Osteoblast (primary cell): ENCODE results near the gene SDR9C7. TPM values are rescaled to one million over a fixed set of nuclear protein-coding genes. Genes with fewer than 3 reads are reported as not detected.
"Not testable (repeated sequence)": the region's sequence is repeated elsewhere in the genome, so short reads cannot be mapped to it uniquely, and the experiment has no call there.

ENCODE experiments used
- DNase-seq: peaks from one replicate; pipeline ENCODE4 v3.0.0; 2011; ENCODE audit warnings: low spot score, mixed read lengths; ENCODE audit not compliant: insufficient read length; ENCODE audit errors: missing footprints
- H2AFZ ChIP-seq: 2 replicates; pipeline ENCODE4 v1.6.0; 2011; ENCODE audit warnings: mild to moderate bottlenecking, low read length
- H3K27ac ChIP-seq: 2 replicates; pipeline ENCODE4 v1.5.1; 2011; ENCODE audit warnings: mild to moderate bottlenecking, low read depth, low read length, moderate library complexity
- H3K27me3 ChIP-seq: 2 replicates; pipeline ENCODE4 v1.6.0; 2012; ENCODE audit warnings: mild to moderate bottlenecking, control low read depth, inconsistent platforms, low read length, moderate library complexity; ENCODE audit not compliant: insufficient read depth
- H3K36me3 ChIP-seq: 2 replicates; pipeline ENCODE4 v1.5.1; 2011; ENCODE audit warnings: mild to moderate bottlenecking, low read length, control low read depth, moderate library complexity; ENCODE audit not compliant: insufficient read depth
- H3K4me1 ChIP-seq: 2 replicates; pipeline ENCODE4 v1.5.1; 2011; ENCODE audit warnings: mild to moderate bottlenecking, low read length, control low read depth, moderate library complexity; ENCODE audit not compliant: insufficient read depth
- H3K4me2 ChIP-seq: 2 replicates; pipeline ENCODE4 v1.6.0; 2011; ENCODE audit warnings: mild to moderate bottlenecking, low read length; ENCODE audit not compliant: insufficient read depth
- H3K4me3 ChIP-seq: fragments of 200-600 bp; sonication (generic); 3 replicates; pipeline ENCODE4 v1.5.1; 2012; ENCODE audit warnings: mild to moderate bottlenecking, low read length, inconsistent platforms; ENCODE audit not compliant: insufficient read depth
- H3K79me2 ChIP-seq: 2 replicates; pipeline ENCODE4 v1.6.0; 2012; ENCODE audit warnings: mild to moderate bottlenecking, low read length, control low read depth, inconsistent platforms; ENCODE audit not compliant: insufficient read depth
- H3K9me3 ChIP-seq: 2 replicates; pipeline ENCODE4 v1.5.1; 2011; ENCODE audit warnings: low read depth, low read length, control low read depth
- H4K20me1 ChIP-seq: 2 replicates; pipeline ENCODE4 v1.6.0; 2012; ENCODE audit warnings: mild to moderate bottlenecking, low read length, control low read depth; ENCODE audit not compliant: insufficient read depth
- total RNA-seq: library from RNA; depleted of rRNA; stranded (reverse); fragments of >200 nt; gene quantifications from 2 replicates; pipeline ENCODE4 v1.2.3, GENCODE V29; 2012
- TF ChIP-seq, protein P1 (sequence below): IDR thresholded peaks from 2 replicates; pipeline ENCODE4 v1.5.1; 2011; ENCODE audit warnings: mild to moderate bottlenecking, low read depth, low read length, moderate library complexity; ENCODE audit errors: extremely low read depth

SDR9C7 gene
- total RNA-seq, 1 donor = not detected

DNA sequence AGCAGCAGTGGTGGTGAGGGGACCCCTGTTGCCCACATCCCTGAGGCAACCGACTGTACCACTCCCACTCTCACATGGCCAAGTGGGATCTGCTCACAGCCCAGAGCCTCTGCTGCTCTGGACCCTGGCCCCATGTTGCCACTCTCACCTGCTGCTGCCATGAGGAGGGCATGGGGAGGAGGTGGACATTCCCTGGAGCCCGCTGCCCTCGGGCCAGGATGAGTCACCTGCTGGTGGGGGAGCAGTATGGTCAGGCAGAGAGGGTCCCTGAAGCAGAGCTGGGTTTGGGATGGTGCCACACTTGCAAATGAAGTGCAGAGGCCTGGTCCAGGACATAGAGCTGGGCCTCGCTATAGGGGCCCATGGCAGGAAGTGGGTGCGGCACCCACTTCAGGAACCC lies 26.1 kb downstream of the SDR9C7 start:
- Histone ChIP-seq H3K4me1 (no peaks in the 10 kb centered on the region), H3K27ac (no peak overlapping the region), H2AFZ (no peak overlapping the region), H3K4me3 (no peak overlapping the region), H3K79me2 (no peaks in the 10 kb centered on the region), H3K27me3 (peaks cover 6% of the 10 kb centered on the region), H3K9me3 (peaks cover 2% of the 10 kb centered on the region), H3K4me2 (no peak overlapping the region), H3K36me3 (no peaks in the 10 kb centered on the region), H4K20me1 (no peaks in the 10 kb centered on the region)
- no peak for DNase-seq
- TF ChIP-seq, protein P1, sequence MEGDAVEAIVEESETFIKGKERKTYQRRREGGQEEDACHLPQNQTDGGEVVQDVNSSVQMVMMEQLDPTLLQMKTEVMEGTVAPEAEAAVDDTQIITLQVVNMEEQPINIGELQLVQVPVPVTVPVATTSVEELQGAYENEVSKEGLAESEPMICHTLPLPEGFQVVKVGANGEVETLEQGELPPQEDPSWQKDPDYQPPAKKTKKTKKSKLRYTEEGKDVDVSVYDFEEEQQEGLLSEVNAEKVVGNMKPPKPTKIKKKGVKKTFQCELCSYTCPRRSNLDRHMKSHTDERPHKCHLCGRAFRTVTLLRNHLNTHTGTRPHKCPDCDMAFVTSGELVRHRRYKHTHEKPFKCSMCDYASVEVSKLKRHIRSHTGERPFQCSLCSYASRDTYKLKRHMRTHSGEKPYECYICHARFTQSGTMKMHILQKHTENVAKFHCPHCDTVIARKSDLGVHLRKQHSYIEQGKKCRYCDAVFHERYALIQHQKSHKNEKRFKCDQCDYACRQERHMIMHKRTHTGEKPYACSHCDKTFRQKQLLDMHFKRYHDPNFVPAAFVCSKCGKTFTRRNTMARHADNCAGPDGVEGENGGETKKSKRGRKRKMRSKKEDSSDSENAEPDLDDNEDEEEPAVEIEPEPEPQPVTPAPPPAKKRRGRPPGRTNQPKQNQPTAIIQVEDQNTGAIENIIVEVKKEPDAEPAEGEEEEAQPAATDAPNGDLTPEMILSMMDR = no peak

DNA sequence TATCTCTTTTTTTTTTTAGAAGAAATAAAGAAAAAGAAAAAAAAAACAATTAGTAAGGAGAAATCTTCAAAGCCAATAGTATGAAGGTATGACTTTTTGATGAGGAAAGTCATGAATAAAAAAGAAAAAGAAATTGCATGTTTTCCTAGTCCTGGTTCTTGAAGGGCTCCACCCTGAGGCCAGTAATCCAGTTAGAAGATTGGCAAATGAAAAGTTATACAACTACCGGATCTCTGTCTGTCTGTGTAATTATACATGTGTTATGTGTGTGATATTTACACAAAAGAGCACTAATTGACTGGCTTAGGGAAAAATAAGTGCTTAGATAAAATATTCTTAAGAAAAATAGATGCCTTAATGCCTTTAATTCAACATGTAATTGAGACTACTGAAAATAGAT lies 28.4 kb downstream of the SDR9C7 start:
- no peaks in the 10 kb centered on the region for H4K20me1 ChIP-seq

GRCh38 chr12:56903374-56903773 lies 30.8 kb downstream of the SDR9C7 start:
- Histone ChIP-seq H2AFZ (no peak overlapping the region), H3K9me3 (peaks cover 7% of the 10 kb centered on the region), H3K27ac (no peak overlapping the region), H3K79me2 (no peaks in the 10 kb centered on the region), H3K4me2 (no peak overlapping the region), H3K36me3 (no peaks in the 10 kb centered on the region), H3K27me3 (peaks cover 6% of the 10 kb centered on the region), H3K4me1 (no peaks in the 10 kb centered on the region), H4K20me1 (no peaks in the 10 kb centered on the region), H3K4me3 (no peak overlapping the region)
- DNase-seq = no peak
- TF ChIP-seq, protein P1 = no peak

More for the DNA sequence above, 28.4 kb downstream of the SDR9C7 start:
- peaks cover 5% of the 10 kb centered on the region for H3K9me3 ChIP-seq
- H3K79me2 ChIP-seq = no peaks in the 10 kb centered on the region
- no peak overlapping the region for H3K27ac ChIP-seq
- no peak for DNase-seq
- TF ChIP-seq, protein P1 = no peak
- no peak overlapping the region for H3K4me2 ChIP-seq
- no peak overlapping the region for H2AFZ ChIP-seq
- no peaks in the 10 kb centered on the region for H3K4me1 ChIP-seq
- peaks cover 6% of the 10 kb centered on the region for H3K27me3 ChIP-seq
- H3K4me3 ChIP-seq = no peak overlapping the region
- no peaks in the 10 kb centered on the region for H3K36me3 ChIP-seq

GRCh38 chr12:56901313-56901712 lies 32.9 kb downstream of the SDR9C7 start:
- not testable (repeated sequence) for H3K79me2 ChIP-seq, H2AFZ ChIP-seq

More at GRCh38 chr12:56901313-56901712, 32.9 kb downstream of the SDR9C7 start:
- not testable (repeated sequence) for H3K4me1 ChIP-seq, H3K36me3 ChIP-seq, H3K4me3 ChIP-seq, H3K4me2 ChIP-seq, H3K27ac ChIP-seq, H3K27me3 ChIP-seq, DNase-seq, H4K20me1 ChIP-seq, H3K9me3 ChIP-seq
